Measurements from ENCODE around the gene TMC8.
"Not testable (repeated sequence)": the region's sequence is repeated elsewhere in the genome, so short reads cannot be mapped to it uniquely, and the experiment has no call there.

Gene TMC8

GRCh38 chr17:78130437-78131101 is at the start of gene TMC8:
TSS of gene TMC8 (plus strand) at chr17:78130771. CDS start at chr17:78131589, 818 bp downstream.
- no peak for DNase-seq (ENCODE audit: low read depth, low spot score)

GRCh38 chr17:78081551-78081950 is 49.0 kb upstream of the TMC8 start:
- no peak for DNase-seq (ENCODE audit: low read depth, low spot score)

GRCh38 chr17:78082355-78082872 is 48.2 kb upstream of the TMC8 start:
- not testable (repeated sequence) for DNase-seq (ENCODE audit: low read depth, low spot score)

GRCh38 chr17:78082988-78083387 is 47.6 kb upstream of the TMC8 start:
- DNase-seq (ENCODE audit: low read depth, low spot score): no peak

- DNase-seq (ENCODE audit: low read depth, low spot score): no peak
Observed at GRCh38 chr17:78086740-78087139, 43.8 kb upstream of the TMC8 start.

- no peak for DNase-seq (ENCODE audit: low read depth, low spot score)
Observed at GRCh38 chr17:78088529-78088928, 42.0 kb upstream of the TMC8 start.

- no peak for DNase-seq (ENCODE audit: low read depth, low spot score)
Observed at GRCh38 chr17:78089576-78090281, 40.8 kb upstream of the TMC8 start.

GRCh38 chr17:78092794-78093324 is 37.7 kb upstream of the TMC8 start:
- no peak for DNase-seq (ENCODE audit: low read depth, low spot score)

GRCh38 chr17:78095035-78095434 is 35.5 kb upstream of the TMC8 start:
- DNase-seq (ENCODE audit: low read depth, low spot score): no peak

- DNase-seq (ENCODE audit: low read depth, low spot score): no peak
Observed at GRCh38 chr17:78096093-78096492, 34.5 kb upstream of the TMC8 start.

- no peak for DNase-seq (ENCODE audit: low read depth, low spot score)
Observed at GRCh38 chr17:78101112-78101511, 29.5 kb upstream of the TMC8 start.

- no peak for DNase-seq (ENCODE audit: low read depth, low spot score)
Observed at GRCh38 chr17:78101542-78101941, 29.0 kb upstream of the TMC8 start.

GRCh38 chr17:78103311-78103710 is 27.3 kb upstream of the TMC8 start:
- DNase-seq (ENCODE audit: low read depth, low spot score): no peak

- DNase-seq (ENCODE audit: low read depth, low spot score): no peak
Observed at GRCh38 chr17:78104540-78104941, 26.0 kb upstream of the TMC8 start.

GRCh38 chr17:78105101-78105500 is 25.5 kb upstream of the TMC8 start:
- no peak for DNase-seq (ENCODE audit: low read depth, low spot score)

GRCh38 chr17:78105551-78105950 is 25.0 kb upstream of the TMC8 start:
- DNase-seq (ENCODE audit: low read depth, low spot score): no peak

GRCh38 chr17:78106211-78106610 is 24.4 kb upstream of the TMC8 start:
- DNase-seq (ENCODE audit: low read depth, low spot score): no peak

GRCh38 chr17:78107457-78107856 is 23.1 kb upstream of the TMC8 start:
- DNase-seq (ENCODE audit: low read depth, low spot score): no peak

- DNase-seq (ENCODE audit: low read depth, low spot score): no peak
Observed at GRCh38 chr17:78107976-78108725, 22.4 kb upstream of the TMC8 start.

- DNase-seq (ENCODE audit: low read depth, low spot score): no peak
Observed at GRCh38 chr17:78108726-78109488, 21.7 kb upstream of the TMC8 start.

GRCh38 chr17:78109489-78109761 is 21.1 kb upstream of the TMC8 start:
- DNase-seq (ENCODE audit: low read depth, low spot score): no peak
